K562 (cell line): ENCODE data around the gene ETV2. TPM values are rescaled to one million over a fixed set of nuclear protein-coding genes. Genes with fewer than 3 reads are reported as not detected.

Source experiments
- CBFA2T2 ChIP-seq: fragments of 450-650 bp; conservative IDR thresholded peaks from 2 replicates; pipeline ENCODE4 v1.6.1; 2017; ENCODE audit warnings: mild to moderate bottlenecking
- CBX8 ChIP-seq: fragments of 200-600 bp; sonication (generic); IDR thresholded peaks from 2 replicates; pipeline ENCODE4 v1.6.1; 2012; ENCODE audit warnings: borderline replicate concordance, mixed run types, low read depth, mild to moderate bottlenecking, moderate library complexity, mixed read lengths, low read length, control low read depth, inconsistent platforms; ENCODE audit not compliant: poor library complexity, severe bottlenecking; ENCODE audit errors: extremely low read depth
- HIVEP1 ChIP-seq: fragments of 250-450 bp; sonication (Bioruptor Pico); IDR thresholded peaks from 2 replicates; pipeline ENCODE4 v1.4.0; 2020; ENCODE audit warnings: mild to moderate bottlenecking
- HLTF ChIP-seq: fragments of 450-650 bp; IDR thresholded peaks from 2 replicates; pipeline ENCODE4 v1.6.1; 2016
- HOMEZ ChIP-seq: fragments of 250-450 bp; sonication (Bioruptor Pico); IDR thresholded peaks from 2 replicates; pipeline ENCODE4 v1.4.0; 2020; ENCODE audit warnings: mild to moderate bottlenecking, moderate library complexity
- KLF16 ChIP-seq: IDR thresholded peaks from 2 replicates; pipeline ENCODE4 v1.6.1; 2016; ENCODE audit warnings: antibody characterized with exemption
- MAFK ChIP-seq: IDR thresholded peaks from 2 replicates; pipeline ENCODE4 v1.6.1; 2011; ENCODE audit warnings: low read length, improper control_type of control experiment
- MCM7 ChIP-seq, 2 experiments: fragments of 450-650 bp; IDR thresholded peaks; 2 replicates each; pipeline ENCODE4 v1.6.1; 2016 to 2018
- MEIS2 ChIP-seq: fragments of 450-650 bp; IDR thresholded peaks from 2 replicates; pipeline ENCODE4 v1.6.1; 2014; ENCODE audit warnings: mild to moderate bottlenecking; ENCODE audit not compliant: partially characterized antibody
- PHB2 ChIP-seq: fragments of 450-650 bp; IDR thresholded peaks from 2 replicates; pipeline ENCODE4 v1.6.1; 2017; ENCODE audit warnings: low read depth
- ZBTB11 ChIP-seq, 3 experiments: fragments of 200-800 bp in 1 of 3; fragments of 250-450 bp in 1 of 3; fragments of 450-650 bp in 1 of 3; sonication (Bioruptor Pico) in 1 of 3; sonication (Bioruptor generic) in 1 of 3; formaldehyde crosslinking in 1 of 3; IDR thresholded peaks; 2 replicates each; pipeline versions ENCODE4 v1.6.1 to v1.8.0; 2016 to 2022; ENCODE audit warnings: mild to moderate bottlenecking in 2 of 3, missing genetic modification characterization in 2 of 3, missing compliant biosample characterization in 1 of 3, moderate library complexity in 1 of 3
- ZNF184 ChIP-seq: sonication (generic); formaldehyde crosslinking; IDR thresholded peaks from 2 replicates; pipeline ENCODE4 v1.5.0; 2020; ENCODE audit warnings: missing genetic modification reagents
- polyA plus RNA-seq, 8 experiments: library from polyadenylated mRNA; depleted of rRNA in 4 of 8; stranded (reverse) in 5 of 8; unstranded in 3 of 8; fragments of >200 nt; fragmentation: Nextera tagmentation in 2 of 8; fragmentation: Illumina TruSeq in 1 of 8; extraction: Ambion mirVana in 2 of 8; extraction: Trizol in 1 of 8; gene quantifications; 2 replicates each; pipeline versions ENCODE4 v1.2.1 to v1.2.3, GENCODE V29; 2011 to 2014; ENCODE audit warnings: inconsistent platforms in 1 of 8, missing spikeins in 1 of 8
- total RNA-seq, 7 experiments: library from RNA; depleted of rRNA in 6 of 7; stranded (reverse); fragments of >200 nt in 6 of 7; fragmentation: Illumina TruSeq in 2 of 7; extraction: Trizol in 2 of 7; gene quantifications; 2 replicates each; pipeline versions ENCODE4 v1.2.1 to v1.2.3, GENCODE V29; 2011 to 2021; ENCODE audit warnings: low replicate concordance in 1 of 7
- TF ChIP-seq, protein P1 (sequence below): fragments of 450-650 bp; IDR thresholded peaks from 2 replicates; pipeline ENCODE4 v1.6.1; 2018; ENCODE audit not compliant: partially characterized antibody
- TF ChIP-seq, protein P2 (sequence below): conservative IDR thresholded peaks from 2 replicates; pipeline ENCODE4 v1.6.1; 2011; ENCODE audit warnings: low read depth, mild to moderate bottlenecking, low read length; ENCODE audit not compliant: control insufficient read depth
- TF ChIP-seq, protein P3 (sequence below): fragments of 450-650 bp; IDR thresholded peaks from 2 replicates; pipeline ENCODE4 v1.7.0; 2016; ENCODE audit warnings: borderline replicate concordance

ETV2 gene
- total and polyA plus RNA-seq, 9 of the 15 experiments (the other 6 are each of a cell fraction or from before 2014, with no cell fraction given): 0.11 to 3.7 (median 0.55) TPM

DNA sequence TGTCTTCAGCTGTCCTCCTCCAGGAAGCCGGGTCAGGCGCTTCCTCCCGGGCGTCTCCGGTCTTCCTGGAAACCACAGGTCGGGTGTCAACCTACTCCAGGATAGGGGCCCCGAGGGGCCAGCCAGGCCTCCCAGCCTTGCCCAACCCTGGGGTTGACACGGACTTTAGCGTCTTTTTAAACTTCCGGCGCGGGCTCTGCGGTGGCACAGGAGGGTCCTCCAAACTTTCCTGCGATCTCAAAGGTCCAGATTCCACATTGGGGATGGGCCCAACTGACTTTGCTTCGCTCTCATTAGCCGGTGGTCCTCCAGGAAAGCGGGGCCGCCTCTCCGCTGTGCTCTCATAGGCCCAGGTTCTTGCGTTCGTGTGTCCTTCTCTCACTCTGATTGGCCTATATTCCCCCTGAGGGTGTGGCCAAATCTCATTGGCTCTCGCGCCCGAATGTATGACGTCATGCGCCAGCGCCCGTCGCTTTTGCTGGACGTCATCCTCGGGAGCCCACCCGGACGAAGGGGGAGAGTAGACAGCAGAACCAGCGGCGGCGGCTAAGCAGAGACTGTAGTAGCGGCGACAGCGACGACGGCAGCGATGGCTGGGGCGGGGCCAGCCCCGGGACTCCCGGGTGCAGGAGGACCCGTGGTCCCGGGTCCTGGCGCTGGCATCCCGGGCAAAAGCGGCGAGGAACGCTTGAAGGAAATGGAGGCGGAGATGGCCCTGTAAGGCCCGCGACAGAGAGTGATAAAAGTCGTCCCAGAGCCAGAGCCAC is 12.8 kb upstream of the ETV2 start, which contains the start of gene RBM42 (continued):
- TF ChIP-seq ZBTB11 (CRISPR knock-in tag; IDR thresholded peaks at IDR 0.05) (peak in 2 of 3 experiments; percentile 30 to 70; a peak in 2 of 6 replicates), MAFK (no peak), HLTF (no peak), CBFA2T2 (no peak), HOMEZ (CRISPR knock-in tag) (no peak), PHB2 (no peak), HIVEP1 (CRISPR knock-in tag) (no peak), ZNF184 (CRISPR knock-in tag) (no peak), KLF16 (no peak), MCM7 (IDR thresholded peaks at IDR 0.05) (no peak), MEIS2 (no peak), CBX8 (no peak)
- TF ChIP-seq, protein P1, sequence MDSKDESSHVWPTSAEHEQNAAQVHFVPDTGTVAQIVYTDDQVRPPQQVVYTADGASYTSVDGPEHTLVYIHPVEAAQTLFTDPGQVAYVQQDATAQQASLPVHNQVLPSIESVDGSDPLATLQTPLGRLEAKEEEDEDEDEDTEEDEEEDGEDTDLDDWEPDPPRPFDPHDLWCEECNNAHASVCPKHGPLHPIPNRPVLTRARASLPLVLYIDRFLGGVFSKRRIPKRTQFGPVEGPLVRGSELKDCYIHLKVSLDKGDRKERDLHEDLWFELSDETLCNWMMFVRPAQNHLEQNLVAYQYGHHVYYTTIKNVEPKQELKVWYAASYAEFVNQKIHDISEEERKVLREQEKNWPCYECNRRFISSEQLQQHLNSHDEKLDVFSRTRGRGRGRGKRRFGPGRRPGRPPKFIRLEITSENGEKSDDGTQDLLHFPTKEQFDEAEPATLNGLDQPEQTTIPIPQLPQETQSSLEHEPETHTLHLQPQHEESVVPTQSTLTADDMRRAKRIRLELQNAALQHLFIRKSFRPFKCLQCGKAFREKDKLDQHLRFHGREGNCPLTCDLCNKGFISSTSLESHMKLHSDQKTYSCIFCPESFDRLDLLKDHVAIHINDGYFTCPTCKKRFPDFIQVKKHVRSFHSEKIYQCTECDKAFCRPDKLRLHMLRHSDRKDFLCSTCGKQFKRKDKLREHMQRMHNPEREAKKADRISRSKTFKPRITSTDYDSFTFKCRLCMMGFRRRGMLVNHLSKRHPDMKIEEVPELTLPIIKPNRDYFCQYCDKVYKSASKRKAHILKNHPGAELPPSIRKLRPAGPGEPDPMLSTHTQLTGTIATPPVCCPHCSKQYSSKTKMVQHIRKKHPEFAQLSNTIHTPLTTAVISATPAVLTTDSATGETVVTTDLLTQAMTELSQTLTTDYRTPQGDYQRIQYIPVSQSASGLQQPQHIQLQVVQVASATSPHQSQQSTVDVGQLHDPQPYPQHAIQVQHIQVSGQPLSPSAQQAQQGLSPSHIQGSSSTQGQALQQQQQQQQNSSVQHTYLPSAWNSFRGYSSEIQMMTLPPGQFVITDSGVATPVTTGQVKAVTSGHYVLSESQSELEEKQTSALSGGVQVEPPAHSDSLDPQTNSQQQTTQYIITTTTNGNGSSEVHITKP: no peak
- TF ChIP-seq, protein P2, sequence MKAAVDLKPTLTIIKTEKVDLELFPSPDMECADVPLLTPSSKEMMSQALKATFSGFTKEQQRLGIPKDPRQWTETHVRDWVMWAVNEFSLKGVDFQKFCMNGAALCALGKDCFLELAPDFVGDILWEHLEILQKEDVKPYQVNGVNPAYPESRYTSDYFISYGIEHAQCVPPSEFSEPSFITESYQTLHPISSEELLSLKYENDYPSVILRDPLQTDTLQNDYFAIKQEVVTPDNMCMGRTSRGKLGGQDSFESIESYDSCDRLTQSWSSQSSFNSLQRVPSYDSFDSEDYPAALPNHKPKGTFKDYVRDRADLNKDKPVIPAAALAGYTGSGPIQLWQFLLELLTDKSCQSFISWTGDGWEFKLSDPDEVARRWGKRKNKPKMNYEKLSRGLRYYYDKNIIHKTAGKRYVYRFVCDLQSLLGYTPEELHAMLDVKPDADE: peak; percentile 46; the same call in 1 of the 2 replicates
- TF ChIP-seq, protein P3, sequence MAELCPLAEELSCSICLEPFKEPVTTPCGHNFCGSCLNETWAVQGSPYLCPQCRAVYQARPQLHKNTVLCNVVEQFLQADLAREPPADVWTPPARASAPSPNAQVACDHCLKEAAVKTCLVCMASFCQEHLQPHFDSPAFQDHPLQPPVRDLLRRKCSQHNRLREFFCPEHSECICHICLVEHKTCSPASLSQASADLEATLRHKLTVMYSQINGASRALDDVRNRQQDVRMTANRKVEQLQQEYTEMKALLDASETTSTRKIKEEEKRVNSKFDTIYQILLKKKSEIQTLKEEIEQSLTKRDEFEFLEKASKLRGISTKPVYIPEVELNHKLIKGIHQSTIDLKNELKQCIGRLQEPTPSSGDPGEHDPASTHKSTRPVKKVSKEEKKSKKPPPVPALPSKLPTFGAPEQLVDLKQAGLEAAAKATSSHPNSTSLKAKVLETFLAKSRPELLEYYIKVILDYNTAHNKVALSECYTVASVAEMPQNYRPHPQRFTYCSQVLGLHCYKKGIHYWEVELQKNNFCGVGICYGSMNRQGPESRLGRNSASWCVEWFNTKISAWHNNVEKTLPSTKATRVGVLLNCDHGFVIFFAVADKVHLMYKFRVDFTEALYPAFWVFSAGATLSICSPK: no peak
